Endothelial cell of umbilical vein (primary cell): ENCODE results near the gene SYT11. TPM values are rescaled to one million over a fixed set of nuclear protein-coding genes. Genes with fewer than 3 reads are reported as not detected.

Source experiments
- BruUV-seq: library from RNA; stranded (reverse); fragments of 400-500 nt; replicated peaks from 2 replicates; lab custom pipeline; 2021; lab: Mats Ljungman, UMichigan
- CTCF ChIA-PET: fragments of 300-600, 350-600 bp; sonication (Branson Sonifier 250); formaldehyde crosslinking; loops from one replicate; lab custom pipeline; 2021; ENCODE audit warnings: antibody characterized with exemption, inconsistent platforms; lab: Charles Lee
- POLR2A ChIA-PET: fragments of 300-600, 350-600 bp; sonication (Branson Sonifier 250); formaldehyde crosslinking; loops from one replicate; lab custom pipeline; 2021; ENCODE audit warnings: antibody characterized with exemption, inconsistent platforms; lab: Charles Lee
- DNase-seq: peaks from one replicate; pipeline ENCODE4 v3.0.0-alpha.2; 2011; ENCODE audit warnings: low read depth, low spot score
- FAIRE-seq: peaks from 2 replicates; lab custom pipeline; 2011; peaks lifted over from hg19 to GRCh38; lab: Jason Lieb, UNC
- H2AFZ ChIP-seq: 2 replicates; pipeline ENCODE4 v1.6.0; 2012; ENCODE audit warnings: low read depth, low read length, control low read depth, inconsistent platforms
- H3K27ac ChIP-seq: 2 replicates; pipeline ENCODE4 v1.5.1; 2011; ENCODE audit warnings: low read depth, mild to moderate bottlenecking, control low read depth, low read length, moderate library complexity; ENCODE audit not compliant: insufficient read depth
- H3K27me3 ChIP-seq, 2 experiments: 2 replicates each; pipeline versions ENCODE4 v1.6.0 to v1.6.1; 2011; ENCODE audit warnings: low read length in 2 of 2, mixed read lengths in 1 of 2; ENCODE audit not compliant: control insufficient read depth in 2 of 2, insufficient read depth in 2 of 2
- H3K36me3 ChIP-seq, 2 experiments: 2 replicates in 1 of 2; 3 replicates in 1 of 2; pipeline ENCODE4 v1.5.1; 2011; ENCODE audit warnings: low read length in 2 of 2, mild to moderate bottlenecking in 1 of 2, moderate library complexity in 1 of 2; ENCODE audit not compliant: control insufficient read depth in 2 of 2, insufficient read depth in 2 of 2; ENCODE audit errors: extremely low read depth in 1 of 2
- H3K4me1 ChIP-seq: 3 replicates; pipeline ENCODE4 v1.5.1; 2011; ENCODE audit warnings: mild to moderate bottlenecking, low read length; ENCODE audit not compliant: control insufficient read depth, insufficient read depth; ENCODE audit errors: extremely low read depth
- H3K4me2 ChIP-seq: 2 replicates; pipeline ENCODE4 v1.6.1; 2011; ENCODE audit warnings: low read length, control low read depth, mixed read lengths; ENCODE audit not compliant: insufficient read depth
- H3K4me3 ChIP-seq, 3 experiments: fragments of 200-600 bp in 1 of 3; sonication (generic), shearing (Covaris generic) in 1 of 3; replicated peaks in 1 of 3; 2 replicates each; pipeline ENCODE4 v1.5.1; 2011 to 2016; ENCODE audit warnings: control low read depth in 3 of 3, low read length in 3 of 3, mild to moderate bottlenecking in 2 of 3, inconsistent platforms in 1 of 3, low read depth in 1 of 3, moderate library complexity in 1 of 3; ENCODE audit not compliant: insufficient read depth in 1 of 3
- H3K79me2 ChIP-seq: 2 replicates; pipeline ENCODE4 v1.6.0; 2012; ENCODE audit warnings: low read length, inconsistent platforms; ENCODE audit not compliant: control insufficient read depth, insufficient read depth
- H3K9ac ChIP-seq: replicated peaks from 2 replicates; pipeline ENCODE3; 2011; ENCODE audit warnings: low read length, control low read depth; ENCODE audit not compliant: insufficient read depth; ENCODE audit errors: extremely low read depth
- H3K9me1 ChIP-seq: replicated peaks from 3 replicates; pipeline ENCODE4 v1.6.0; 2011; ENCODE audit warnings: mild to moderate bottlenecking, low read length; ENCODE audit not compliant: control insufficient read depth, insufficient read depth; ENCODE audit errors: extremely low read depth
- H3K9me3 ChIP-seq: replicated peaks from 2 replicates; pipeline ENCODE4 v1.5.1; 2012; ENCODE audit warnings: low read length, inconsistent platforms; ENCODE audit not compliant: control insufficient read depth, insufficient read depth
- H4K20me1 ChIP-seq: replicated peaks from 2 replicates; pipeline ENCODE3; 2011; ENCODE audit warnings: mild to moderate bottlenecking, low read length; ENCODE audit not compliant: control insufficient read depth, insufficient read depth; ENCODE audit errors: extremely low read depth
- EZH2 ChIP-seq: IDR thresholded peaks from 2 replicates; pipeline ENCODE4 v1.6.1; 2012; ENCODE audit warnings: borderline replicate concordance, low read depth, mild to moderate bottlenecking, moderate library complexity, low read length, inconsistent platforms; ENCODE audit not compliant: severe bottlenecking
- FOS ChIP-seq: IDR thresholded peaks from 2 replicates; pipeline ENCODE4 v1.6.1; 2011; ENCODE audit warnings: mild to moderate bottlenecking, low read length, moderate library complexity, borderline replicate concordance; ENCODE audit not compliant: insufficient read depth
- GATA2 ChIP-seq: IDR thresholded peaks from 2 replicates; pipeline ENCODE4 v1.7.0; 2011; ENCODE audit warnings: low read depth, mild to moderate bottlenecking, moderate library complexity, mixed read lengths, low read length; ENCODE audit not compliant: insufficient read length, insufficient read depth
- JUN ChIP-seq: IDR thresholded peaks from 2 replicates; pipeline ENCODE4 v1.6.1; 2011; ENCODE audit warnings: borderline replicate concordance, low read depth; ENCODE audit not compliant: insufficient read length, insufficient read depth
- POLR2A ChIP-seq: IDR thresholded peaks from 2 replicates; pipeline ENCODE4 v1.6.1; 2012; ENCODE audit warnings: low read depth, mild to moderate bottlenecking, control low read depth, low read length
- POLR2AphosphoS5 ChIP-seq: IDR thresholded peaks from 2 replicates; pipeline ENCODE4 v1.6.1; 2012; ENCODE audit warnings: low read depth, mild to moderate bottlenecking, control low read depth, low read length, moderate library complexity; ENCODE audit not compliant: insufficient read depth
- dilution Hi-C: fragments of 300-500 bp; cut with MboI; formaldehyde crosslinking; loops from one replicate; pipeline ENCODE4 v1.15.0; 2019; ENCODE audit warnings: low sequenced_read_pairs; ENCODE audit not compliant: extremely low pct_ligation_motif_present
- intact Hi-C: fragments of 100-400 bp; cut with micrococcal nuclease; formaldehyde crosslinking; loops from one replicate; pipeline ENCODE4 v1.10.0; 2022
- polyA plus RNA-seq, 4 experiments: library from polyadenylated mRNA; depleted of rRNA in 3 of 4; stranded (reverse) in 3 of 4; unstranded in 1 of 4; fragments of >200 nt; gene quantifications; 2 replicates each; pipeline versions ENCODE4 v1.2.1 to v1.2.3, GENCODE V29; 2011 to 2012; ENCODE audit warnings: missing spikeins in 1 of 4
- total RNA-seq: library from RNA; stranded (reverse); gene quantifications from 2 replicates; pipeline ENCODE4 v1.2.3, GENCODE V29; 2021
- TF ChIP-seq, protein P1 (sequence below): IDR thresholded peaks from 2 replicates; pipeline ENCODE4 v1.6.1; 2011; ENCODE audit not compliant: insufficient read depth, insufficient read length

Gene SYT11
- total and polyA plus RNA-seq, 2 donors (not counting 3 experiments of a cell fraction or from before 2014, with no cell fraction given) = 28.2 to 36.5 TPM

DNA sequence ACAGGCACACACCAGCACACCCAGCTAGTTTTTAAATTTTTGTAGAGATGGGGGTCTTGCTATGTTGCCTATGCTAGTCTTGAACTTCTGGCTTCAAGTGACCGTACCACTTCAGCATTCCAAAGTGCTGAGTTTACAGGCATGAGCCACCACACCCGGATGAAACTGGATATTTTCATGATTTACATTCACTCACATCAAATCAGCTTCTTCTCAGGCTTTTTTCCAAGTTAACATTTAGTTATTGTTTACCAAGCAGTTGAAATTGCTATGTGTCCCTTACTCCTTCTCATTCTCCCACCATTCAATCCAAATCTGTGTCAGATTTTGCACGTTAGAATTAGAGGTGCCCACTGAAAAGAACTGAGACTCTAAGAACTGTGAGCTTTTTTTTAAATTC lies 33.4 kb downstream of the SYT11 start:
- BruUV-seq = no TSS peak
- ChIA-PET CTCF (interaction anchor here (0.9 to 1.9 kb wide), 8 partner anchors 15 to 164 kb away, joined by 3 to 6 read pairs (median 3); partner anchors contain the start of gene GON4L), POLR2A (interaction anchor here (0.8 to 2.1 kb wide), 5 partner anchors 10 to 36 kb away, joined by 3 to 14 read pairs (median 5); partner anchors contain the start of genes GON4L and SYT11)
- H3K4me2 ChIP-seq = peak overlapping the region; percentile 97
- H2AFZ ChIP-seq = no peak overlapping the region
- no peaks in the 10 kb centered on the region for H3K9me3 ChIP-seq
- no peaks in the 10 kb centered on the region for H3K27me3 ChIP-seq
- peaks cover 0 to 5% of the 10 kb centered on the region in 2 experiments for H3K36me3 ChIP-seq
- TF ChIP-seq, protein P1, sequence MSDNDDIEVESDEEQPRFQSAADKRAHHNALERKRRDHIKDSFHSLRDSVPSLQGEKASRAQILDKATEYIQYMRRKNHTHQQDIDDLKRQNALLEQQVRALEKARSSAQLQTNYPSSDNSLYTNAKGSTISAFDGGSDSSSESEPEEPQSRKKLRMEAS = no peak
- TF ChIP-seq POLR2A = no peak
- peak; percentile 63 for TF ChIP-seq JUN
- peak; percentile 50 for TF ChIP-seq FOS
- no peaks in the 10 kb centered on the region for H4K20me1 ChIP-seq
- no peaks in the 10 kb centered on the region for H3K9me1 ChIP-seq
- no peak for FAIRE-seq
- H3K79me2 ChIP-seq = no peaks in the 10 kb centered on the region
- peaks cover 40% of the 10 kb centered on the region for H3K4me1 ChIP-seq
- peak overlapping the region; percentile 100 for H3K27ac ChIP-seq
- dilution Hi-C loops (no loop called here), intact Hi-C loops (loop anchor here (1.0 kb wide), 1 partner anchor 32 kb away; no protein-coding TSS in a partner anchor)
- H3K4me3 ChIP-seq = peak overlapping the region in 1 of 3 experiments; percentile 49
- peak; percentile 67 for DNase-seq
- H3K9ac ChIP-seq = peak overlapping the region; percentile 97

DNA sequence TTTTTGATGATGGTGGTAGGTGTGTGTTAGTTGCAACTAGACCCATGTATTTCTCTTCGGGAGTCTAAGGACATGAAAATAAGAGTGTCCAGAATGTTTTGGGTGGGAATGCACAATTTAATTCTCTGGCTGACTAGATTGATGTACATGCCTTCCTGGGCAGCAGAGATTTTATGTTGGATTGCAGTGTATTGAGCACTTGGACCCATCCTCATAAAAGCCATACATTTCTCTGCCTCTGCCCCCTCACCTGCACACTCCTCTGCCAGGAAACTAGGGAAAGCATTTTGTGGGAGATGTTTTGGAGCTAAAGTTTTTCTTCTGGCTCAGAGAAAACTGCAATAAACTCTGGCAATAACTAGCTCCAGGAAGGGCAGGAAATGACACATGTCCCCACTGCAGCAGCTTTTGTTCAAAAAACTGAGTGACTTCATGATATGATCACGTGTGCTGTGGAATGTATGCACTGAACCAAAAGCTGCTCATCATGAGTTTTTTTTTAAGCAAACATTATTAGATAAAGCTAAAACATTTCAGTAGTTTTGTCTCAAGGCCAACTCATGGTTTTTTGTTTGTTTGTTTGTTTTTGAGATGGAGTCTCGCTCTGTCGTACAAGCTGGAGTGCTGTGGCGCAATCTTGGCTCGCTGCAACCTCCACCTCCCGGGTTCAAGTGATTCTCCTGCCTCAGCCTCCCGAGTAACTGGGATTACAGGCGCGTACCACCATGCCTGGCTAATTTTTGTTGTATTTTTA lies 34.2 kb downstream of the SYT11 start:
- peak; percentile 100 for FAIRE-seq
- Histone ChIP-seq H3K79me2 (no peaks in the 10 kb centered on the region), H4K20me1 (no peaks in the 10 kb centered on the region), H3K9ac (peak overlapping the region; percentile 97), H3K4me2 (peak overlapping the region; percentile 97), H3K27me3 (no peaks in the 10 kb centered on the region), H3K27ac (peak overlapping the region; percentile 100), H3K36me3 (peaks cover 0 to 6% of the 10 kb centered on the region in 2 experiments), H2AFZ (no peak overlapping the region), H3K4me3 (peak overlapping the region in 2 of 3 experiments; percentile 16 to 49), H3K9me1 (no peaks in the 10 kb centered on the region), H3K4me1 (peaks cover 40% of the 10 kb centered on the region), H3K9me3 (no peaks in the 10 kb centered on the region)
- TSS peak; percentile 94 for BruUV-seq
- dilution Hi-C loops (no loop called here), intact Hi-C loops (loop anchor here (1.0 kb wide), 1 partner anchor 33 kb away; no protein-coding TSS in a partner anchor)
- CTCF ChIA-PET = interaction anchor here (0.5 to 1.9 kb wide), 12 partner anchors 9 to 826 kb away, joined by 3 to 6 read pairs (median 3); partner anchors contain the start of gene GON4L
- peak; percentile 93 for DNase-seq
- POLR2A ChIA-PET = interaction anchor here (0.6 to 2.1 kb wide), 5 partner anchors 16 to 114 kb away, joined by 3 to 14 read pairs (median 5); partner anchors contain the start of genes GON4L and SYT11
- TF ChIP-seq GATA2 = no peak
- peak; percentile 76 for TF ChIP-seq POLR2AphosphoS5
- peak; percentile 88 for TF ChIP-seq FOS
- TF ChIP-seq, protein P1 = peak; percentile 92
- no peak for TF ChIP-seq EZH2
- no peak for TF ChIP-seq POLR2A
- peak; percentile 98 for TF ChIP-seq JUN
